ENCODE measurements around the gene PANK2. TPM values are rescaled to one million over a fixed set of nuclear protein-coding genes. Genes with fewer than 3 reads are reported as not detected.
A peak's percentile ranks its signal among the peaks of the same experiment; 100 is the strongest.

Gene PANK2
- total RNA-seq, 2 experiments from 2014 or later, result 49.0 to 51.1 TPM

GRCh38 chr20:3866464-3866863, 22.7 kb upstream of the PANK2 start:
- Mint-ChIP-seq H3K4me3 (no peak overlapping the region), H3K27me3 (no peaks in the 10 kb centered on the region), H3K4me1 (ENCODE audit: low read depth) (peaks cover 4% of the 10 kb centered on the region), H3K36me3 (ENCODE audit: low read depth) (peaks cover 60% of the 10 kb centered on the region), H3K27ac (no peak overlapping the region), H3K9me3 (no peaks in the 10 kb centered on the region)
- Histone ChIP-seq H3K4me3 (ENCODE audit: low read length) (no peak overlapping the region), H3K27ac (ENCODE audit: low read depth in 1 of 2, low read length in 2 of 2) (no peak overlapping the region), H3K36me3 (ENCODE audit: insufficient read depth, low read length) (peaks cover 59% of the 10 kb centered on the region), H3K27me3 (ENCODE audit: control insufficient read depth in 1 of 2, insufficient read depth in 2 of 2, low read length in 2 of 2) (no peaks in the 10 kb centered on the region), H3K4me1 (ENCODE audit: insufficient read depth, low read length) (no peaks in the 10 kb centered on the region), H3K9me3 (ENCODE audit: control insufficient read depth in 1 of 2, insufficient read depth in 1 of 2, low read length in 2 of 2) (peaks cover 0 to 5% of the 10 kb centered on the region in 2 experiments)
- CTCF ChIA-PET, result interaction anchor here (0.8 to 1.2 kb wide), 2 partner anchors 11 to 32 kb away, joined by 3 read pairs; no protein-coding TSS in a partner anchor
- POLR2A ChIA-PET, result no interaction called here
- no peak for TF ChIP-seq CTCF (IDR thresholded peaks at IDR 0.05)
- DNase-seq, result no peak
- intact Hi-C loops (cut with DNase I, micrococcal nuclease), result no loop called here
- no peak for ATAC-seq (ENCODE audit: poor library complexity)

DNA sequence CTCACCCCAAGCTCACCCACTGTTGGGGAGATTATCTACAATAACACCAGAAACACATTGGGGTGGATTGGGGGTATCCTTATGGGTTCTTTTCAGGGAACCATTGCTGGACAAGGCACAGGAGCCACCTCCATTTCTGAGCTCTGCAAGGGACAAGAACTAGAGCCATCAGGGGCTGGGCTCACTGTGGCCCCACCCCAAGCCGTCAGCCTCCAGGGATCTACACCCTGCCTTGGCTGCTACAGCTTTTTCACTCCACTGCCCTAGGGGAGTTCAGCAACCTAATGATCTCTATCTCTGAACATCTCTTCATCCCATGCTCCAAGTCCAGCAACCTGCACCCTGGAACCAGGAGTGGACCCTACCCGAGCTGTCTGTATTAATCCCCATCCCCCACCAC, 21.4 kb upstream of the PANK2 start:
- Mint-ChIP-seq H3K36me3 (ENCODE audit: low read depth) (peaks cover 54% of the 10 kb centered on the region), H3K4me1 (ENCODE audit: low read depth) (peaks cover 6% of the 10 kb centered on the region), H3K27me3 (no peaks in the 10 kb centered on the region), H3K9me3 (no peaks in the 10 kb centered on the region), H3K27ac (peak overlapping the region; percentile 24), H3K4me3 (no peak overlapping the region)
- CTCF ChIA-PET, result interaction anchor here (1.6 kb wide), 1 partner anchor 13 kb away, joined by 6 read pairs; no protein-coding TSS in a partner anchor
- DNase-seq, result no peak
- Histone ChIP-seq H3K4me3 (ENCODE audit: low read length) (no peak overlapping the region), H3K27ac (ENCODE audit: low read depth in 1 of 2, low read length in 2 of 2) (no peak overlapping the region), H3K4me1 (ENCODE audit: insufficient read depth, low read length) (no peaks in the 10 kb centered on the region), H3K36me3 (ENCODE audit: insufficient read depth, low read length) (peaks cover 49% of the 10 kb centered on the region), H3K27me3 (ENCODE audit: control insufficient read depth in 1 of 2, insufficient read depth in 2 of 2, low read length in 2 of 2) (no peaks in the 10 kb centered on the region), H3K9me3 (ENCODE audit: control insufficient read depth in 1 of 2, insufficient read depth in 1 of 2, low read length in 2 of 2) (no peaks in the 10 kb centered on the region)
- no peak for TF ChIP-seq CTCF (IDR thresholded peaks at IDR 0.05)
- intact Hi-C loops (cut with DNase I, micrococcal nuclease), result no loop called here
- ATAC-seq (ENCODE audit: poor library complexity), result no peak
- POLR2A ChIA-PET, result no interaction called here

- H3K36me3 ChIP-seq (ENCODE audit: insufficient read depth, low read length), result peaks cover 38% of the 10 kb centered on the region
- no peak for ATAC-seq (ENCODE audit: poor library complexity)
Observed at GRCh38 chr20:3869839-3870634, 19.1 kb upstream of the PANK2 start.

More at GRCh38 chr20:3869839-3870634, 19.1 kb upstream of the PANK2 start:
- peaks cover 7% of the 10 kb centered on the region for H3K4me1 Mint-ChIP-seq (ENCODE audit: low read depth)
- peaks cover 50% of the 10 kb centered on the region for H3K36me3 Mint-ChIP-seq (ENCODE audit: low read depth)
- H3K9me3 ChIP-seq (ENCODE audit: control insufficient read depth in 1 of 2, insufficient read depth in 1 of 2, low read length in 2 of 2), result no peaks in the 10 kb centered on the region
- no peaks in the 10 kb centered on the region for H3K27me3 ChIP-seq (ENCODE audit: control insufficient read depth in 1 of 2, insufficient read depth in 2 of 2, low read length in 2 of 2)
- TF ChIP-seq CTCF (IDR thresholded peaks at IDR 0.05), result no peak
- intact Hi-C loops (cut with DNase I, micrococcal nuclease), result no loop called here
- no peaks in the 10 kb centered on the region for H3K9me3 Mint-ChIP-seq
- CTCF ChIA-PET, result interaction anchor here (0.5 kb wide), 1 partner anchor 222 kb away, joined by 3 read pairs; no protein-coding TSS in a partner anchor
- no peak overlapping the region for H3K4me3 Mint-ChIP-seq
- H3K27me3 Mint-ChIP-seq, result no peaks in the 10 kb centered on the region
- no peak overlapping the region for H3K27ac ChIP-seq (ENCODE audit: low read depth in 1 of 2, low read length in 2 of 2)
- no peak overlapping the region for H3K4me3 ChIP-seq (ENCODE audit: low read length)
- no peak for DNase-seq
- H3K27ac Mint-ChIP-seq, result no peak overlapping the region
- POLR2A ChIA-PET, result no interaction called here
- H3K4me1 ChIP-seq (ENCODE audit: insufficient read depth, low read length), result peaks cover 2% of the 10 kb centered on the region
